ENCODE data around the gene DUSP22.

DNA sequence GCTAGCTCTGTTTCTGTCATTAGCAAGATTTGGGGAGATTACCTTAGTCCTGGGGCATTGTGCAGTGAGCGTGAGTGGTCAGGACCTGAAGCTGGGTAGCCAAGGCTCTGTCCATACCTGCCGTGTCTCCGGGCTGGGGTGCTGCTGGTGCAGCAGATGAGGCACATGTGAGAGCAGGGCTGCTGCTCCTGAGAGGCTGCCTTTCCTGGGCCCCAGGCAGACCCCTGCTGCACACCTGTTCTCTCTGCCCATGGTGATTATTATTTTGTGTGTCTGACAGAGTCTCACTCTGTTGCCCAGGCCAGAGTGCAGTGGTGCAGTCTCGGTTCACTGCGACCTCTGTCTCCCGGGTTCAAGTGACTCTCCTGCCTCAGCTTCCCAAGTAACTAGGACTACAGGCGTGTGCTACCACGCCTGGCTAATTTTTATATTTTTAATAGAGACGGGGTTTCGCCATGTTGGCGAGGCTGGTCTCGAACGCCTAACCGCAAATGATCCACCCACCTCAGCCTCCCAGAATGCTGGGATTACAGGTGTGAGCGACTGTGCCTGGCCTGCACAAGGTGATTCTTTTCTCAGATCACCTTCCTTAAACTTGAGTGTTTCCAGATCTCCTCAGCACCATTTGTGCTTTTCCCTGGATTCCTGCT, 62.5 kb downstream of the DUSP22 start:
- TF ChIP-seq CTCF (IDR thresholded peaks at IDR 0.05) (no peak), EZH2 (IDR thresholded peaks at IDR 0.05; ENCODE audit: borderline replicate concordance, insufficient read depth, low read depth, low read length, poor library complexity, severe bottlenecking) (no peak)
